GM12865 (cell line): Measurements from ENCODE around the gene GRID1.

Experiments
- DNase-seq: peaks from one replicate; pipeline ENCODE4 v3.0.0; 2010; ENCODE audit warnings: low read depth
- H3K4me3 ChIP-seq: 2 replicates; pipeline ENCODE4 v1.5.1; 2011; ENCODE audit warnings: mild to moderate bottlenecking, low read depth, low read length, control low read depth
- CTCF ChIP-seq: IDR thresholded peaks from 2 replicates; pipeline ENCODE4 v1.5.1; 2011; ENCODE audit warnings: low read length, control low read depth, low read depth, inconsistent platforms; ENCODE audit not compliant: insufficient read depth; ENCODE audit errors: missing control alignments

The GRID1 gene

GRCh38 chr10:86343761-86344160 is 22.8 kb downstream of the GRID1 start:
- TF ChIP-seq CTCF, result no peak
- DNase-seq, result no peak
- H3K4me3 ChIP-seq, result no peak overlapping the region

GRCh38 chr10:86342111-86342863 is 24.3 kb downstream of the GRID1 start:
- DNase-seq, result no peak
- no peak for TF ChIP-seq CTCF
- no peak overlapping the region for H3K4me3 ChIP-seq

- DNase-seq, result no peak
- H3K4me3 ChIP-seq, result no peak overlapping the region
- no peak for TF ChIP-seq CTCF
Measured at GRCh38 chr10:86341361-86341811, 25.2 kb downstream of the GRID1 start.

- no peak for TF ChIP-seq CTCF
- no peak overlapping the region for H3K4me3 ChIP-seq
- no peak for DNase-seq
Measured at GRCh38 chr10:86340991-86341260, 25.7 kb downstream of the GRID1 start.

- no peak for TF ChIP-seq CTCF
- no peak overlapping the region for H3K4me3 ChIP-seq
- no peak for DNase-seq
Measured at GRCh38 chr10:86340176-86340990, 26.2 kb downstream of the GRID1 start.

GRCh38 chr10:86339226-86339865 is 27.2 kb downstream of the GRID1 start:
- TF ChIP-seq CTCF, result no peak
- no peak for DNase-seq
- no peak overlapping the region for H3K4me3 ChIP-seq
